ENCODE results near the gene ZBED6. TPM values are rescaled to one million over a fixed set of nuclear protein-coding genes. Genes with fewer than 3 reads are reported as not detected.
A peak's percentile ranks its signal among the peaks of the same experiment; 100 is the strongest.

ZBED6 gene
- total and polyA plus RNA-seq, 2 of the 4 experiments (the other 2 are of a cell fraction) = 3.8 to 26.2 TPM

DNA sequence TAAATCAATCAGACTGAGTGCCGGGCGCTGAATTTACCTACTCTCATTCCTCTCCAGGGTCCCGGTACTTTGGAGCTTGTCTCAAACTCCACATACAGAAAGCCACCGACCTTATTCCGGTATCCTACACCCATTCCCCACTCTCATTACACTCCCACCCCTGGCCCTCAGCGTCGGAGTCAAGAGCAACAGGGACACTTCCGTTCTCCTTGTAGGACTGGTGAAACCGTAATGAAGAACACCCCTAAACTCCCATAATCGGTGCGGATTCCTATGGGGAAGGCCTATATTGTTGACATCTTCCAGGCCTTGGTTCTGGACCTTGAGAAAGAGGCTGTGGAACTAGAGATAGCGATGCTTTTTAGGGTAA is 798 bp downstream of the ZBED6 start:
- Histone ChIP-seq H2AK9ac (replicated peaks; ENCODE audit: low read depth, low read length, poor library complexity) (peak overlapping the region; percentile 89), H2AK5ac (ENCODE audit: low read depth, low read length) (peak overlapping the region; percentile 92), H3K27ac (ENCODE audit: insufficient read depth, low read length) (peak overlapping the region; percentile 81), H4K91ac (ENCODE audit: insufficient read depth, low read depth, low read length) (peak overlapping the region; percentile 93), H2BK5ac (ENCODE audit: low read depth, low read length, poor library complexity, severe bottlenecking) (peak overlapping the region; percentile 83), H3K14ac (replicated peaks; ENCODE audit: low read depth, low read length) (peak overlapping the region; percentile 100), H3K9me1 (ENCODE audit: insufficient read depth, low read length) (peaks cover 10% of the 10 kb centered on the region), H4K20me1 (ENCODE audit: insufficient read depth, low read length) (peaks cover 47% of the 10 kb centered on the region), H3K9me3 (ENCODE audit: control insufficient read depth, insufficient read depth, low read length) (peaks cover 2% of the 10 kb centered on the region; the same call in 1 of the 2 replicates), H2BK120ac (ENCODE audit: low read depth, low read length) (peak overlapping the region; percentile 87), H3K36me3 (ENCODE audit: control insufficient read depth, insufficient read depth, low read length) (peaks cover 14% of the 10 kb centered on the region), H3K4me1 (ENCODE audit: control insufficient read depth, insufficient read depth, low read length) (peaks cover 12% of the 10 kb centered on the region), H3K4ac (ENCODE audit: low read depth, low read length) (peak overlapping the region; percentile 95), H3K18ac (ENCODE audit: low read depth, low read length) (peak overlapping the region; percentile 72), H3K4me3 (ENCODE audit: insufficient read depth, low read depth, low read length) (peak overlapping the region; percentile 86), H3K79me1 (ENCODE audit: low read depth in 1 of 2, low read length in 2 of 2) (peaks cover 10 to 44% of the 10 kb centered on the region in 2 experiments; a peak in 3 of 4 replicates), H4K5ac (ENCODE audit: low read depth, low read length) (peak overlapping the region; percentile 24), H3K4me2 (ENCODE audit: low read depth, low read length) (peak overlapping the region; percentile 91), H3K23ac (ENCODE audit: low read depth, low read length) (peak overlapping the region; percentile 91), H2BK20ac (ENCODE audit: low read depth, low read length) (peak overlapping the region; percentile 46; the same call in 1 of the 2 replicates), H3K27me3 (ENCODE audit: control insufficient read depth, insufficient read depth, low read length) (no peaks in the 10 kb centered on the region), H3K9ac (ENCODE audit: low read depth, low read length) (peak overlapping the region; percentile 85), H3K56ac (ENCODE audit: extremely low read depth, insufficient read depth, low read length) (peak overlapping the region; percentile 93), H2BK15ac (ENCODE audit: low read depth, low read length) (no peak overlapping the region), H4K8ac (ENCODE audit: low read depth in 2 of 2, low read length in 2 of 2) (peak overlapping the region; percentile 35 to 86; a peak in 3 of 4 replicates), H2AFZ (replicated peaks; ENCODE audit: low read length, poor library complexity) (peak overlapping the region; percentile 72)
- dilution Hi-C loops (cut with HindIII; ENCODE audit: low sequenced_read_pairs, unreplicated experiment) = no loop called here
- ChIA-PET CTCF (no interaction called here), POLR2A (ENCODE audit: unreplicated experiment) (no interaction called here)
- no peak for TF ChIP-seq RAD21 (IDR thresholded peaks at IDR 0.05; ENCODE audit: low read length)
- ATAC-seq (ENCODE audit: low read depth) = peak; percentile 25
- DNase-seq = peak; percentile 26
- in situ Hi-C loops (cut with MboI; ENCODE audit: low sequenced_read_pairs) = no loop called here
- intact Hi-C loops (cut with micrococcal nuclease) = loop anchor here (5.0 kb wide), 1 partner anchor 239 kb away; no protein-coding TSS in a partner anchor
- 0% methylated on average over 4 of the region's 12 CpGs; no CpG with 5 or more reads in 1 of the 2 experiments for whole genome bisulfite sequencing, 2 experiments (ENCODE audit: extremely low coverage in 2 of 2, insufficient read length in 1 of 2)
- no TSS peak for BruUV-seq (replicated peaks)

Data from IMR-90 (cell line).